Measurements from ENCODE around the gene CTTNBP2NL.

CTTNBP2NL gene, protein sequence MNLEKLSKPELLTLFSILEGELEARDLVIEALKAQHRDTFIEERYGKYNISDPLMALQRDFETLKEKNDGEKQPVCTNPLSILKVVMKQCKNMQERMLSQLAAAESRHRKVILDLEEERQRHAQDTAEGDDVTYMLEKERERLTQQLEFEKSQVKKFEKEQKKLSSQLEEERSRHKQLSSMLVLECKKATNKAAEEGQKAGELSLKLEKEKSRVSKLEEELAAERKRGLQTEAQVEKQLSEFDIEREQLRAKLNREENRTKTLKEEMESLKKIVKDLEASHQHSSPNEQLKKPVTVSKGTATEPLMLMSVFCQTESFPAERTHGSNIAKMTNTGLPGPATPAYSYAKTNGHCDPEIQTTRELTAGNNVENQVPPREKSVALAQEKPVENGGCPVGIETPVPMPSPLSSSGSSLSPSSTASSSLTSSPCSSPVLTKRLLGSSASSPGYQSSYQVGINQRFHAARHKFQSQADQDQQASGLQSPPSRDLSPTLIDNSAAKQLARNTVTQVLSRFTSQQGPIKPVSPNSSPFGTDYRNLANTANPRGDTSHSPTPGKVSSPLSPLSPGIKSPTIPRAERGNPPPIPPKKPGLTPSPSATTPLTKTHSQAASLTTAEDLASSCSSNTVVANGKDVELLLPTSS

DNA sequence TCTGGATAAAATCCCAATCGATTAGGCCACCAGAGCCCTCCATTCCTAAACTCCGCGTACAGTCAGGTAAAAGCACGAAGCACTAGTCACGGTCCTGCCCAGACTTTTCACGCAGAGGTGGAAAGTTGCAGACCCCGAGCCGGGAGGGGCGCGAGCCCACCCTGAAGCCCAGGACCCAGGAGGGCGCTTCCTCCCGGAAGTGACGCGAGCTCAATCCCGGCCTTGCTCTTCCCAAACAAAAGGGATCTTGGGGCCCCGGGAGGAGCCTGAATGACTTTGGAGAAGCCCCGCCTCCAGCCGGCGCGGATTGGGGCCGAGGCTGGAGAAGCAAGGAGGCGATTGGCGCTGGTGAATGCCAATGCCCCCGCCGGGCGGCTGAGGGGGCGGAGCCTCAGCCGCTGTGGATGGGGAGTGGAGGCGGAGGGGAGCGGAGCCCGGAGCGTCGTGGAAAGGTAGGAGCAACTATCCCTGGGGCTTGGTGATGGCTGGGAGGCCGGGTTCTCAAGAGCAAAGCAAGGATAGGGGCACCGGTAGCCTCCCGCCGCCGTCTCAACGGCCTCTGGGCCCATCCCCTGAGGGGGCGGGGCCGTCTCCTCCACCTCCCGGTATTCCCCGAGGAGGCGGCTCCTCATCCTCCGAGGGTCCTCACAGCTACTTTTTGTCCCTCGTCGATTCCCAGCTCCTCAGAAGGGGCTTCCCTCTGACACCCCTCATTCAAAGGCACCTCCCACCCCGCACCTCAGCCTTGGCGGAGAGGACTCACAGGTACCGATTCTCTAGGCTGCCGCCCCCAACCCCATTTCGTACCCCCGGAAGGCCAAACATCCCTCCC lies at the start of gene CTTNBP2NL:
TSS of gene CTTNBP2NL (plus strand) at position 394 of the 832 bp plus-strand sequence. CDS start 19,952 bp downstream, outside the sequence.
- peak; percentile 94 for DNase-seq

DNA sequence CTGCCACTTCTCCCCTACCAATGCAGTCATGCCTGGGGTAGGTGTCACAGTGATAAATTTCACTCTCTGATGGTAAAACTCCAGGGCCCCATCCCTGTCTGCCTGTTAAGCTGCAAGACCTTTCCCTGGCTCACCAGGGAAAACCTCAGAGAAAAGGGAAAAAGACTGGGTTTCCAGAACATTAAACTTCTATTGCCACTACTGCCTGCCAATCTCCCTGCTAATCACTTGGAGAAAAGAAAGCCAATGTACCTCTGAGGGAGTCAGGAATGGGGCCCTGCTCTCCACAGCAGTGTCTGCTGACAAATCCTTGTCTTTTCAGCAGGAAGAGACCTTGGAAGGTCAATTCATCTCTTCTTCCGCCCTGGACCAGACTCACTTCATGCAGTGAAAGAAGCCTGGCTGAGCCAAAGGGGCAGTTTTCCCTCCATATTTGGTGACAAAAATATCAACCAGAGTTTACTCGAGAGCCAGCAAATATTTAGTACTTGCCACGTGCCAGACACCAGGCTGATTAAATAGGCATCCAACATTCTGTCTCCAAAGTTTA lies 49.1 kb upstream of the CTTNBP2NL start:
- no peak for DNase-seq

DNA sequence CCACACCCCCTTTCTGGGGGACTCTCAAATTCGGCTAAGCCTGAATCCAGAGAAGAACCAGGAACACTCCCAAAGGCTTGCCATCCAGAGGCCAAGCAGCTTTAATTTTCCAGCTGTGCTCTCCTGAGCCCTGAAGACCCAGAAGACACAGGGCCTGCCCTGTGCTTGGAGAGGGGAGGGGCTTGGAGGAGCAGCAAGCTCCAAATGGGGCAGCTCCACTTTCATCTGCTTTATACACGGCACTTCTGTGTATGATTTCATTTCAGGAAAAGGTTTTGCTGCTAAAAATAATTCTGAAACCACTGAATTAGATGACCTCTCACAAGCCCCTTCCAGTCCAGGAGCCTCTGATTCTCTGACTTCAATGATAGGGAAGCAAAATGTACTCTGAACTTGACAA lies 39.2 kb upstream of the CTTNBP2NL start:
- DNase-seq = no peak

DNA sequence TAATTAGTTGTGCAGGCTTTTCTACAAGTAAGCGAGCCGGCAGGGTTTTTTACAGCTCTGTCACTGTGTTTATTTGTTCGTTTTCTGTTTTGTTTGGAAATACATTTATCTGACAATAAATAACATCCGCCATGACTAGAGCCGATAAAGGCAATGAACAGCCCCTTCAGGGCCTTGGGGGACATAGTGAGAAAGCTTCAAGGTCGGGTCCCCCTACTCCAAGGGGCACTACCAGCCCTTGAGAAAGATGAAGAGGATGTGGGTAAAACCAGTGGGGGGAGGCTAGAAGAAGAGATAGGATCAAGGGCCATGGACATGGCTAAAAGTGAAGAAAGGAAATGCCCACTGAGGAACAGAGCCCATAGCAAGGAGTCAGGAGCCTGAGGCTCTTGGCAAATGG lies 38.5 kb upstream of the CTTNBP2NL start:
- DNase-seq = no peak

DNA sequence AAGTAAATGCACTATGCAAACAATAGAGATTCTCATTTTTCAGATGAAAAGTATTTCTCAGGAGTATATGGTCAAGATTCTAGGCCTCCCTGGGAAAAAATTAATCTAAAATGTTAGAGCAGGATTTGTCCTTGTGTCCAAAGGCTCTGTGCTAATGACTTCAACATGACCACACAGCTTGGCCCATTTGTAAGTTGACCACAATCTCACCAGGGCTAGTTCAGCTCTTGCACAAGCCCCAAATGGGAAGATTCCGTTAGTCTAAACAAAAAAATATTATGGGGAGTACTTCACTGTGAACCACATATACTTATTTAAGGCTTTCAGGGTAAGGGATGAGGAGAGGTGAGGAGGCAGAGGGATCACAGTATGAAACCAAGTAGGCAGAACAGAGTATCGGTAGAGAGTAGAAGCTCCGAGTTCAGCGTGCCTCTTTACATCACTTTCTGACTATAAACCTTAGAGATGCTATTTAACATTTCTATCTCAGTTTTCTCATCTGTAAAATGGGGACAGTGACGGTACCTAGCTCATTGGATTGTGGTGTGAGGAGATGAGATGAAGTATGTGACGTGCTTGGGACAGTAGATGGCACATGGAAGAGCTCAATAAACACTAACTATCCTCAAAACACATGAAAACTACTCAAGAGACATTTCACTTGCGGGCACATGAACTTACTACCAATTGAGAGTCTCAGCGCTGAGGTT lies 37.8 kb upstream of the CTTNBP2NL start:
- no peak for DNase-seq

DNA sequence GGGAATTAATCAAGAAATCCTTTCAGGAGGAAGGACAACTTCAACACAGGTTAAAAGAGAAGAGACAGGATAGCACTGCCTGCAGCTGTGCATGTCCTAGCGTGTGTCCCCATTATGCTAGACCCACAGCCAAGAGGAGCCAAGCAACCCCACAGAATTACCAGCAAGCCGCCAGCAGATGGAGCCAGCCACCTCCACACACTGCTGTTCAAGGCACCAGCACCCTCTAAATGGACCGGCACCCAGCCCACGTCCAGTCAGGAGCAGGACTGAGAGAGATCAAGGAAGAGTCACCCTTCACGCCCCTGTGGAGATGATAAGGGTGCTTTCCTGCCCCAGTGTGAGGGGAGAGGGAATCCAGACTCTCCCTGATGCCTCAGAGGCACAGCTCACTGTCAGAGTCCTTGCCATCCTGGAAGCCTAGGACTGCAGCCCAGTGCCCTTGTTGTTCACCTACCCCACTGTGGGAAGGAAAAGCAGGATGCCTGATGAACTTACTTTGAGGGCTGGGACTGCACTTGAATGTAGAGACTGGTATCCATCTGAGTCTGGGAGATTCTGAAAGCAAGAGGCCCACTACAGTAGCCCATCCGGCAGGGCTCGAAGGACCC lies 37.1 kb upstream of the CTTNBP2NL start:
- no peak for DNase-seq

DNA sequence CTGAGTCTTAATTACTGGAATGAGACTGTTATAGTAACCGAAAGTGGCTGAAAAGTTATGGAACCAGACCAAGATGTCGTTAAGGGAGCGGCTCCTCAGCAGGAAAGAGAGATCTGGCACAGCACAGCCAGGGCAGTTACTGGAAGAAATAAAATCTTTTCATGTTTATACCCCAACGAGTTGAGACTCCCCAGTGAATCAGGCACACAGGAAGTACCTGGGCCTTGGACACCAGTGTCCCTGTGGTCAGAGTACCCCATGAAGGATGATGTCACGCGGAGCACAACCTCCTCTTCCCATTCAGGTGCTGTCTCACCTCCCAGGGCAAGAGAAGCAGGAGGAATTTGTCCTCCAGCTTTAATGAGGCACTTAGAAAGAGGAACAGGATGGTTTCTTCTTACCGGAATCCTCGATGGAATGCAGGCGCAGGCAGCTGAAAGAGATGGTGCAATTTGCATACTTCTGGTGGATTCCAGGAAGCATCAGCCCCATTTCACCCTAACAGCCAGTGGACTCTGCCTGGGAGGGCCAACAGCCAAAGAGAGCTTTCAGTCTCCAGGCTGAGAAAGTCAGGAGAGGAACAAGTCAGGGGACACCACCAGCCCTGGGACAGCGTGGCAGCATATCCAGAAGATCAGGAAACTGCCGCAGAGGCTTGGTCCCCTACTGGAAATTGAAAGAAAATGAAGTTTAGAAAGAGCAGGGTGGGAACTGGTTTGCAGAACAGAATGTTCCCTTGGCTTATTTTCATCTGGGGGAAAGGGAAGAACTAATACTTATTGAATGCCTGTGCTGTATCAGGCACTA lies 35.9 kb upstream of the CTTNBP2NL start:
- no peak for DNase-seq

DNA sequence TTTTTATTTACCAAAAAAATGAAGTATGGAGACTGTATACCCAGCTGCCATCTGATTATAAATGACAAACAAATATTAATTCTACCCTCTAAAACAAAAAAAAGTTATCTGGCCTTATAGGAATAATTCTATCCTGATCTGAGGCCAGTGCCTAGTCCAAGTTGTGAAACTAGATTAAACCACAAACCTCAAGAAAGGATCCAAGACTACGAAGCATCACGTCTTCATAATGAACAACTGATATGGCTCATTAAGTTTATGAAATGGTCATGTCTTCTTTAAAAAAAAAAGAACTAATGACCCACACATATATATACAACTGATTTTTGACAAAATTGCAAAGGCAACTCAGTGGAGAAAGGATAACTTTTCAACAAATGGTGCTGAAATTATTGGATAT lies 32.4 kb upstream of the CTTNBP2NL start:
- DNase-seq = no peak

DNA sequence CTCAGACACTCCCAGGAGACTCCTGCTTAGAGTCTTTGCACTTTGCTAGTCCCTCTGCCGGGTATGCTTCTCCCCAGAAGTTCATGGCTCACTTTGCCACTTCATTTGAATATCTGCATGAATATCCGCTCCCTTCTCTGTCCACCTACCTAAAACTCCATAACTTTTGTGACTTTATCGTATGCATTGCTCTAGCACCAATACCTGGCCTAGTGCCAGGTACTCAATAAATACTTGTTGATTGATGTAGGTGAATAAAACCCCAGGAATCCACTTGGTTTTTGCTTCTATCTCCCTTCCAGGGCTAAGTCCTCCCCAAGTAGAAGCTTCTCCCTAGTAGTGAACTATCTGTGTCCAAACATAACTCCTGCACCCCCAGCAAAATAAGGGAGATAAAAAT lies 27.8 kb upstream of the CTTNBP2NL start:
- no peak for DNase-seq

DNA sequence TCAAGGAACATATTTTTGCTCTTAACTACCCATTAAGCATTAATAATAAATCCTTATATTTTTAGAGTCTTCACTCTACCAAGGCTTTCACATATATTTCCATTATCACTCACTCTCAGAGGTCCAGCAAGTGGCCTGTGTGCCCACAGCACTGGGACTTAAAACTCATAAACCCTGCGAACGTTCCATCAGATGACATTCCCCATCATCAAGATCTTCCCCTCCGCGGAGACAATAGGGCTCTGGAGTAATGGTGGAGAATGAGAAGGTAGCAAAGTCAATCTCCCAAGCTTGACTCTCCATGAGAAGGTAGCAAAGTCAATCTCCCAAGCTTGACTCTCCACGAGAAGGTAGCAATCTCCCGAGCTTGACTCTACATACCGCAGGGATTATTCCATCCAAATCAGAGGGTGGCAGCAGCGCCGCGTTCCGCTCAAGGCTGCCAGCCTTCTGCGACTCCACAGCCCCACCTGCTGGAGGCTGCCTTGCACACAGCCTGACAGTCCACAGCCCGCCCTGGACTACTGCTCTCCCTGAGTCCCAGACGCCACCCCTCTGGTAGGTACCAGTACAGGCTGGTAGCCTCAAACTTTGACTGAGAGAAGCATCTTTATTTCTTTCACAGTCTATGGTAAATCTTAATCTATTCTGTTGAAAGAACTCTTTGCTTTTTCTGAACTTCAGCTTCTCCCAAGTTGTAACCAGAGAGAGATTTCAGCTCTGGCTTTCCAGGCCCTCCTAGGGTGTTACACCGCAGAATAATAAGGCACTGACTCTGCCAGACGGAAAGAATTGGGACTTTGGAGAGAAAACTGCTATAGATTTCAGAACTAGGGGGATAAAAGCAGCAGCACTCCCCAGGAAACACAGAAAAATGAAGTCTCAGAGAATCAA lies 26.4 kb upstream of the CTTNBP2NL start:
- peak; percentile 90 for DNase-seq

DNA sequence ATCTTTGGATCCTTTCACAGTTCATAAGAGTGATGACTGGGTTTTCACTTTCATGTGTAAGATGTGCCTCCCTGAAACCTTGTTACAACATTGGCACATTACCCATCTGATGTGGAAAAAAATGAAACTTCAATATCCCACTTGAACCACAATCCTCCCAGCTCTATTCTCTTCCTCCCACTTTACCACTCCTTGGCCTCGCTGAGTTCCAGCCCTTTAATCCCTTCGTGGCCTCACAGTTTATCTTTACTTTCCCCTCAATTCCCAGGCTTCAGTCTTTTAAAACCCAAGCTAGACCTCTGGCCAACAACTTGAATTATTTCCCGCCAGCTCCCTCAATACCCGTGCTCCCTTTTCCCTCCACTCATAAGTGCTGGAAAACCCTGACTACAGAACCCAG lies 25.0 kb upstream of the CTTNBP2NL start:
- DNase-seq = no peak

DNA sequence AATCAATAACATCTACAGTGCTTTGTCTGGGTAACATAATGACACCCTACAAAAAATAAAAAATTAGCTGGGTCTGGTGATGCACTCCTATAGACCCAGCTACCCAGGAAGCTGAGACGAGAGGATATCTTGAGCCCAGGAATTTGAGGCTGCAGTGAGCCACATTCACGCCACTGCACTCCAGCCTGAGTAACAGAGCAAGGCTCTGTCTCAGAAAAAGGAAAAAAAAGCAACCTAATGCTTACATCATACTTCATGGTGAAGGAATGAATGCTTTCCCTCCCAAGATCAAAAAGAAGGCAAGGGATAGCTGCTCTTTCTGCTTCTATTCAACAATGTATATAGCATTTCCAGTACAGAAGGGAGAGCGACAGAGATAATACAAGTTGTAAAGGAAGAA lies 24.2 kb upstream of the CTTNBP2NL start:
- no peak for DNase-seq

DNA sequence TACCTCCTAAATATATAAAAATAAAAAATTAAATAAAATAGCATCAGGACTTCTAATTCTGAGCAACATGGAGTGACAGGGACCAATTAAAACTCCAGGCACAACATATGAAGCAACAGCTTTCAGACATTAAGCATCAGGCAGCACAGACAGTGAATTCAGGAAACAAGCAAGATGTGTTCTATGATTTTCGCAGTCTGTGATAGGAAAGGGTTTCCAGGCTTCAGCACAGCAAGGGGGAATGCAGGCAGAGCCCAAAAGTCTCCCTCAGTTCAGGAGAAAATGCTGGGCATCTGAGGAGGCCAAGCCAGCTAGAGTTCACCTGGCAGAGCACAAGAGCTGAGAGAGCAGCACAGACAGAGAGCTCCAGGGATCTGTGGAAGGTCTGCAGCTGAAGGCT lies 22.2 kb upstream of the CTTNBP2NL start:
- no peak for DNase-seq

DNA sequence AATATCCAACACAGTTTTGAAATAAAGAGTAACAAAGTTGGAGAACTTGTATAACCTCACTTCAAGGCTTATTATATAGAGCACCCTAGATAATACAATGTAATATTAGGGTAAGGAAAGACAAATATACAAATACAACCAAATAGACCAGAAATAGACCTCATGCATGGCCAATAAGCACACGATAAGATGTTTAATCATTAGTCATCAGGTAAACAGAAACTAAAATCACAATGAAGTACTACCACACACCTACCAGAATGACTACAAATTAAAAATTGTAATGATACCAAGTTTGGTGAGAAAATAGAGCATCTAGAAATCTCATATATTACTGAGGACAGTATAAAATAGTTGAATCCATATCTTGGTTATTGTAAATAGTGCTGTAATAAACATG lies 20.3 kb upstream of the CTTNBP2NL start:
- no peak for DNase-seq

DNA sequence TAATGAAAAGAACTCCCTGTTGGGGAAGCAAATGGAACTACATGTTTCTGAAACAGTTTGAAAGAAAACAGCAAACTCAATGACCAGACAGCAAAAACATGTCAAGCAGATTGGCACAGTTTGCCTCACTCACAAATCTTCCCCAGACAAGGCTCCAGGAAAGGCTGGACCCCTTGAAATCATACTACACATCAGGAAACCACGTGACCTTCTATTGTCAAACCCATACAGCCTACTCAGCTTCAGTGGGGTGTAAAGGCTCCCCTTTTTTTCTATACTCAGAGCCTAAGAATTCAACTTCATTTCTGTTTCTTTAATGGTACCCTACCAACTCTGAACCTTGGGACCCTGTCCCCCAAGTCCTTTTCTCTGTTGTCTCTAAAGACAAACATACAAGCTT lies 15.7 kb upstream of the CTTNBP2NL start:
- no peak for DNase-seq

DNA sequence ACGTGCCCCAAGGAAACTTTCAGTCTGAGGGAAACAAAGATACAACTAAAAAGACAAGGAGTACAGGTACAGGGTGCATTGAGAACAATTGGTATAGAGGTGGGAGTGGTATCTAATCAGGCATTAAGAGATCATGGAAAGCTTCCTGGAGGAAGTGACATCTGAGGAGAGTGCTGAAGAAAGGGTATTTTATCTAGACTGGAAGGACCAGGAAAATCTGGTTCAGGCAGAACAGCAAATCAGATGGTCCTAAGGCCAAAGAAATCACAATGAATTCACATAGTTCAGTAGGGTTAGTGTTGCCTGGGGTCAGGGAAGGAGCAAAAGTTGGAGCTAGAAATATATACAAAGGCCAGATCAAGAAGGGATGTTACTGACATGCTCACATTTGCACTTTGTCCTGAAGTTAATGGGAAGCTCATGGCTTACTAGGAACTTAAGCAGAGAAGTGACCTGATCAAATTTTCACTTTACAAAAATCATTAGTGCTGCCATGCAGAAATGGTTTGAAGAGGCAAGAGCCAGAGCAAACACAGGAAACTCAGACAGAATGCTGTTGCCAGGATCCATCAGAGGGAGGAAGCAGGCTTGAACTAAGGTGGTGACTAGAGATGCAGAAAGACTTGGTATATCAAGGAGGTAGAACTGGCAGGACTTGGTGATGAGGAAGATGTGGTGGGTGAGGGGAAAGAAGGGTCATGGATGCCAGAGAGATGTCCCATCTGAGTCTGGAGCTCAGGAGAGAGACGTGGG lies 14.5 kb upstream of the CTTNBP2NL start:
- no peak for DNase-seq

DNA sequence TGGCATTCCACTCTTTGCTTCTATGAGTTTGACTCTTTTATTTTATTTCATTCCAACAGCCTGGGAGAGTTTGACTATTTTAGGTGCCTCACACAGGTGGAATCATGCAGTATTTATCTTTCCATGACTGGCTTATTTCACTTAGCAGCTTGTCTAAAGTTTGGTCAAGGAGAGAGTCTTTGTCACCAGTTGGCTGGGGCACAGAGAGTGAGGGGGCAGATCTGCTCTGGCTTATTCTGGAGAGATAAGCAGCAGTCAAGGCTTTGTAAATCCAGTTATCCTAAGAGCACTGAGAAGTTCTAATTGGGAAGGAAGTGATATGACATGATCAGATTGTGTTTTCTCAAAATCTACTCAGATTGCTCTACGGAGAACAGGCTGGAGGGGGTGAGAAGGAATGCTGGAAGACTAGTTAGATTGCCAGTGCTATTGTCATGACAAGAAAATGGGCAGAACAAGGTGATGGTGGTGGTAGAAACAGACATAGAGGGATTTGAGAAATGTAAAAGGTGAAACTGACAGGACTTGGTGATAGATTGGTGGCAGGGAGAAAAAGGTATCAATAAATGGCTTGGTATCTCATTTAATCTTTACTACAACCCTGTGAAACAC lies 12.1 kb upstream of the CTTNBP2NL start:
- no peak for DNase-seq

DNA sequence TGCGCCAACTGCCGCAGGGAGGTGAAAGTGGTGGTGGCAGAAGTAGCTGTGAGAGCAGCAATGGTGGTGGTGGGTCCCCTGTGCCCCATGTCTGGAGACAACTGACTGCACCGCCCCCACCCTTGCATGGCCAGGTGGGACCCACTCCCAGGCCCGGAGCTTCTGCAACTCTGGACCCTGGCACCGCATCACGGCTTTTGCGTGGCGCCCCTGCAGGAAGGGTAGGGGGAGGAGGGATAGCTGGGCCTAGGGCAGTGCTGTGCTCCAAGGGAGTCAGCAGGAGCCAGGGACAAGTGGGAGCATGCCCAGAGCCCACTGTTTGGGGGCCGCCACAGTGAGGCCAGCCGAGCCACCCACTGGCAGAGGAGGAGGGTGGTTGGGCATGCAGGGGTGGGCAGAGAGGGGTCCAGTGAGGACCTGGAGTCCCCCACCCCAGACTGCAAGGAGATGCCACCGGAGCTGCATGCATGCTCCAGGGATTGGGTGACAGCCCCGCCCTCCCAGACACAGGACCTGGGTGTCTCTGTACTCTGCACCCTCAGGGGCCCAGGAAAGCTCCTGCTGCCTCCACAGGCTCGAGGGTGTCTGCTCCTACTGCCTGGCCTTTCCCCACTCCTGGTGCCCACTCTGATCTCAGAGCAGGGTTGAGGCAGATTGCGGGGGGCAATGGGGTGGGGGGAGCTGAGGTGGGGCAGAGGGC lies 9.8 kb upstream of the CTTNBP2NL start:
- DNase-seq = no peak
